Forelimb muscle (tissue), 1 donor: ENCODE measurements around the gene TNFRSF8. TPM values are rescaled to one million over a fixed set of nuclear protein-coding genes. Genes with fewer than 3 reads are reported as not detected.

ENCODE experiments used
- DNase-seq: peaks from one replicate; pipeline ENCODE4 v3.0.0-alpha.2; 2013; ENCODE audit warnings: low read depth
- polyA plus RNA-seq: library from polyadenylated mRNA; unstranded; fragments of 120-200 nt; gene quantifications from one replicate; pipeline ENCODE4 v1.2.1, GENCODE V29; 2013; ENCODE audit not compliant: insufficient read length

Gene TNFRSF8
- polyA plus RNA-seq, 1 donor, result 0.22 TPM

- no peak for DNase-seq
Measured at GRCh38 chr1:12059722-12060464, 3.2 kb upstream of the TNFRSF8 start.

- DNase-seq, result no peak
Measured at GRCh38 chr1:12060500-12060899, 2.6 kb upstream of the TNFRSF8 start.

- no peak for DNase-seq
Measured at GRCh38 chr1:12064073-12064969, 1.2 kb downstream of the TNFRSF8 start.

- no peak for DNase-seq
Measured at GRCh38 chr1:12065872-12066271, 2.8 kb downstream of the TNFRSF8 start.

GRCh38 chr1:12067900-12068821, 5.1 kb downstream of the TNFRSF8 start:
- no peak for DNase-seq

GRCh38 chr1:12069623-12070244, 6.6 kb downstream of the TNFRSF8 start:
- DNase-seq, result no peak

- no peak for DNase-seq
Measured at GRCh38 chr1:12071892-12072291, 8.8 kb downstream of the TNFRSF8 start.

GRCh38 chr1:12072741-12073140, 9.6 kb downstream of the TNFRSF8 start:
- no peak for DNase-seq

GRCh38 chr1:12073796-12074195, 10.7 kb downstream of the TNFRSF8 start:
- no peak for DNase-seq

- no peak for DNase-seq
Measured at GRCh38 chr1:12075195-12076114, 12.4 kb downstream of the TNFRSF8 start.

GRCh38 chr1:12076425-12077005, 13.4 kb downstream of the TNFRSF8 start:
- DNase-seq, result no peak

GRCh38 chr1:12078575-12078937, 15.5 kb downstream of the TNFRSF8 start:
- no peak for DNase-seq

- DNase-seq, result no peak
Measured at GRCh38 chr1:12078938-12079861, 16.1 kb downstream of the TNFRSF8 start.

- DNase-seq, result no peak
Measured at GRCh38 chr1:12080156-12080555, 17.1 kb downstream of the TNFRSF8 start.

- no peak for DNase-seq
Measured at GRCh38 chr1:12080773-12081556, 17.9 kb downstream of the TNFRSF8 start.

GRCh38 chr1:12081648-12082396, 18.7 kb downstream of the TNFRSF8 start:
- DNase-seq, result no peak

- DNase-seq, result no peak
Measured at GRCh38 chr1:12082988-12083387, 19.9 kb downstream of the TNFRSF8 start.
